GM19397 (cell line): Measurements from ENCODE around the gene PTPRG.

Experiments used
- ATAC-seq: cut with Tn5 transposase; IDR thresholded peaks from one replicate; pipeline ENCODE4 v1.9.1; 2021; ENCODE audit warnings: mild to moderate bottlenecking, moderate library complexity; ENCODE audit not compliant: unreplicated experiment

The PTPRG gene

GRCh38 chr3:61980041-61980440 lies 418.7 kb downstream of the PTPRG start:
- ATAC-seq = no peak

DNA sequence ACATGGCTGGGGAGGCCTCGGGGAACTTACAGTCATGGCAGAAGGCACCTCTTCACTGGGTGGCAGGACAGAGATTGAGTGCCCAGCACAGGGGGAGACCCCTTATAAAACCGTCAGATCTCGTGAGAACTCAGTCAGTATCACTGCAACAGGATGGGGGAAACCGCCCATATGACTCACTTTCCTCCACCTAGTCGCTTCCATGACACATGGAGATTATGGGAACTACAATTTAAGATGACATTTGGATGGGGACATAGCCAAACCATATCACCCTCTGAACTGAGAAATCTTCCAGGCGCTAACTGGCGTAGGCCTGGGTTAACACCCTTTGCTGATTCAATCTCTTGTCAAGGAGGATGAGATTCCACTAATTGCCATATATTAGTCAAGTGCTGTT lies 419.7 kb downstream of the PTPRG start:
- ATAC-seq = no peak

DNA sequence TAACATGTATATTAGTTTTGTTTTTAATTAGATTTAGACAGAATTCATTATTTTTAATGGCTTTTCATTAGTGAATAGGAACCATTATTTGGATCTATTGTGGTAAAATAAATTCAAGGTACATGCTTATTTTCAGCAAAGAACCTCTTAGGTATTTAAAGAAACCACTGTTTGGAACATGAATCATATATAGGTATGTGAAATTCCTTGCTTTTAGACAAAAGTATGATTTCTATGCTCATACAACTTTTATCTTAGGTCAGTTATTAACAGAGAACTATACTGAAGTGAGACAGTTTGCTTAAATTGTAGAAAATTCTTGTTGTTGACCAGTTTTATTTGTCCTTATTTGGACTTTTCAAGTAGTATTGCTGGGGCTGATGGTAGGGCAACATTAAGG lies 422.1 kb downstream of the PTPRG start:
- no peak for ATAC-seq

- no peak for ATAC-seq
These were observed 423.6 kb downstream of the PTPRG start for GRCh38 chr3:61985020-61985419.

DNA sequence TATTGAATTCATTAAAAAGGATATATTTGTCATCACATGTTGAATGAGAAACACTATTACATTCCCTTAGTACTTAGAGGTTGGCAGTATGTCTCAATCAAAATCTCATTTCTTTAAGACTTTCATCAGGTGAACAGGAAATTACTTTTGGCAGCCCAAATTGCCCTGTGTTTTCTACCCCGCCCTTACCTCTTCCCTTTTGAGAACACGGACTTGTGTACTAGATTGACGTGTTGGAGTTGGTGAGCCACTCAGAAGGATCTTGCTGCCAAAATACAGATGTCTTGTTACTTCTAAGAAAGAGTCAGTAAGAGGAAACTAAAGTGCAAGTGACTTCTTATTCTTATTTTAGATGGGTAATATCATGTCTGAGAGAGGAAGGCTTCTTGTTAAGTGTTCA lies 425.1 kb downstream of the PTPRG start:
- ATAC-seq = no peak

DNA sequence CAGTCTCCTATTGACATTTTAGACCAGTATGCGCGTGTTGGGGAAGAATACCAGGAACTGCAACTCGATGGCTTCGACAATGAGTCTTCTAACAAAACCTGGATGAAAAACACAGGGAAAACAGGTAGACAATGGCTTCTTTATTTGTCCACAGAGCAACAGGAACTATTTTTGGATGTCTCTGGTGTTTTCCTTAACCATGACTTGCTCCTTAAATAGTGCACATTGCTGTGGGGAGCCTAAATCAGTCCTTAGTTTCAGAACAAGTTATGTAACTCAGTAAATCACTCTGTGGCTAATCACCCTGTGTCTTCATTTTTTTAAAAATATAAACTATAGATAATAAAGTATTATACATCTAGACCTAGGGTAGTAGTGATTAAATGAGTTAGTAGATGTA lies 428.3 kb downstream of the PTPRG start:
- no peak for ATAC-seq

GRCh38 chr3:61990327-61991027 lies 429.1 kb downstream of the PTPRG start:
- no peak for ATAC-seq

- no peak for ATAC-seq
These were observed 430.3 kb downstream of the PTPRG start for GRCh38 chr3:61991706-61992105.

- ATAC-seq = no peak
These were observed 435.0 kb downstream of the PTPRG start for GRCh38 chr3:61996366-61996765.

- no peak for ATAC-seq
These were observed 435.7 kb downstream of the PTPRG start for GRCh38 chr3:61997101-61997500.

GRCh38 chr3:62003835-62004234 lies 442.5 kb downstream of the PTPRG start:
- ATAC-seq = no peak

DNA sequence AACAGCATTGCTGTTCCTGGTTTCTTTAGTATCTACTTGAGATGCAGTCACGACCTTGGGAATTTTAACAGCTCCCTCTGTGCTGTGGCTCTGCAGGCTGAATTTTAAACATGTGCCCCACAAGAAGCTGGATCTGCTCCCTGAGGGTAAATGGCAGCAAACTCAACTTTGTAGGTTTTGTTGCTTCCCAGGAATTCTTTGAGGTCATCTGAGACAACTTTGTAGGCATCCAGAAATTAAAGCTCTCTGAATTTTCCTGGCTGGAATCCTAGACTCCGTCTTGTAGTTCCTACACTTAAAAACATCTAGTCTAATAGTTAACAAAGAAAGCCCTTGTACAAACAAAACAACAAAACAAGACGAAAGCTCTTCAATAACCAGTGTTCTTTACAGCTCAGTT lies 445.7 kb downstream of the PTPRG start:
- ATAC-seq = no peak

DNA sequence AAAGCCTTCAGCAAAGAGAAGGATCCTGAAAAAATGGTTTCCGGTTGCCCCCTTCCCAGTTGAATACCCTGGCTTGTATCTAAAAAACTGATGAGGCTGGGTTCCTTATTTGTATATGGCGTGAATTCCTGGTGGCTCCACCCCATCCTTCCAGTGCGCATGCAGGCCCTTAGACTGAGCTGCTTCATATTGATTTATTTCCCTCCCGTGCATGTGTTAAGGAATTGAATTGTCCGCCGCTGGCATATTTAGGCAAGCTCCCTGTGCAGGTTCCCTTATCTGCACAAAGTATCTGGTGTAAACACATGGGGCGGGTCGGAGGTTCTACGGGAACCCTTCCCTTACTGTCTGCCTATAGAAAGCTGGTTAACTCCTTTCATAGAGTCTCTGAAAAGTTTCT lies 449.6 kb downstream of the PTPRG start:
- ATAC-seq = no peak

DNA sequence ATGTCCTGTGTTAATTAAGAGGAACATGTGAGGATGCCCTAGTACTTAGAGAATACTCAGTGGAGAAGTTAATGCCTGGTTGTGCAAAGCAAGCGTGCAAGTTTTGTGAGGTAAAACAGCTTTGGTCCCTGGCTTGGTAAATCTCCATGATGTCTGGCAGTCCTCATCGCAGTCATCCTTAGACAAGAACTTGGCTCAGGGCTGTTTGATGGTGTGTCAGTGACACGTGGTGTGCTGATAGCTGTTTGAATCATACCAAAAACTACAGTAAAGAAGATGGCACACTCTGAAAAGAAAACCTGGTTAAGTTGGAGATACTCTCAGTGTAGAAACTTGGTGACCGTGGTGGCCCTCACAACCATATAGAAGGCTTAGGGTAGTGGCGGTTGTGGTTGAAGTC lies 450.3 kb downstream of the PTPRG start:
- no peak for ATAC-seq

- no peak for ATAC-seq
These were observed 452.6 kb downstream of the PTPRG start for GRCh38 chr3:62013951-62014350.

- ATAC-seq = no peak
These were observed 453.7 kb downstream of the PTPRG start for GRCh38 chr3:62015111-62015510.

GRCh38 chr3:62019906-62020305 lies 458.5 kb downstream of the PTPRG start:
- ATAC-seq = no peak

- no peak for ATAC-seq
These were observed 459.3 kb downstream of the PTPRG start for GRCh38 chr3:62020706-62021105.

DNA sequence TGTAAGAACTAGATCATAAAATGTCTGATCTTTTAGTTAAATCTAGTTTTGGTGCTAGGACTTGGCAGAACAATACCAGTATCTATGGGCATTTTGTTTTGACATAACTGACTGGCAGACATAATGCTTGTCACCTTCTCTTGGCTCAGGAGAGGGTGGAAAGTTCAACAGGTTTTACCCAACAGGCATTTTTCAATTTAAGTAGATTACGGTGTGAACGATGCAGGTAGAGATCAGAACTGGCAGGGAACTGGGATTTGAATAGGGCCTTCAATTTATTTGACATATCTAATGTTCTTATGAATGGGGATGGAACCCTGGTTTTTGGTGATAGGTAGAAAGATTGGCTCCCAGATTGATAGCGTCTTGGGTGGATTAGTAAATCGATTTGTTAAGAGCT lies 460.9 kb downstream of the PTPRG start:
- no peak for ATAC-seq

DNA sequence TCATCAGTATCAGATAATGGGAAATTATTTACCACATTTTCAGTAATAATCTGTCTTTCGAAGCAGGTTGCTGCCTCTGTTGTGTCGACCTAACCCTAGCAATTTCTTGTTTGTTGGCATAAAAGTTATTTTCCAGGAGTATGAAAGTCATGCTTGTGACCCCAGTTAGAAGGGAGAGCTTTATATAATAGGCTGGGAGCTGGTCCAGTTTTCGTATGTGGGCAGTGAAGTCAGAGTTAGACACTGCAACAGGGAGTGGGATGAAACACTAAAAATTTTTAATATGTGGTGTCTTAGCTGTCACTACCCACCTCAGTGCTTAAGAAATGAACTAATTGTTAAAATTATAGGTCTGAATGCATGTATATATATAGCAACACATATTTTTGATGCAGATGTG lies 463.5 kb downstream of the PTPRG start:
- ATAC-seq = no peak

GRCh38 chr3:62025913-62026312 lies 464.5 kb downstream of the PTPRG start:
- no peak for ATAC-seq

DNA sequence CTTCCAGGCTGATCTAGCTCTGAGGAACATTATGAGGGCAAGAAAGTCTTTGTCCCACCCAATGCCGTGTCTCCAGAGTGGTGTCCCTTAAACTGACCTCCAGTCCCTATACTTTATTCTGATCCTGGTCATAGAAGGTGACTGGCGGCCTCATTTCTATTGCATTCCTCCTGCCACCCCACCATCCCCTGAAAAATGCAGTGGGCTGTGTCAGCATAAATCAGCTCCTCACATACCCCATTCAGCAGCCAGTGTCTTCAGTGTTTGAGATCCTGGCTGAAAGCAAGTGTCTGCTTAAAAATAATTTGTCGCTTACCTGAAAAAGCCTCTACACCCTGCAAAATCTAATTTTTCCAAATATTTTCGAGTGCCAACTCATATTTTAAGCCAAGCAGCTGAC lies 465.9 kb downstream of the PTPRG start:
- ATAC-seq = no peak

DNA sequence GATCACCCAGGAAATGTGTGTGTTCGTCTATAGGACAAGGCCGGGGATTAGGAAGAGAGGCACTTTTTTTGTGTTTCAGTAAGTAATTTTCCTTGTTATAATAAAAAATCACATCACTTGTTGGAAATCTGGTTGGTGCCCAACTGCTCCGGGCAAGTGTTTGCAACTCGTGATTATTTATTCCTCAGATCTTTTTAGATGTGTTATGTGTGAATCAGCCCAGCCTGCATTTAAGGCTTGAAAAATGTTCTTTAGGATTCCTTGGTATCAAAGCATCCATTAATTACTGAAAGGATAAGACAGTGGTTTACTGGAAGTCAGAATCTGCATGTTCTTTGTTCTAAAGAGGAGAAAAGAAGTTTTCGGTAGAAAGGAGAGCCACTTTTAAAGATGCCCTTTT lies 466.4 kb downstream of the PTPRG start:
- ATAC-seq = no peak
